ENCODE measurements around the gene CISH. TPM values are rescaled to one million over a fixed set of nuclear protein-coding genes. Genes with fewer than 3 reads are reported as not detected.

CISH gene
- total and polyA plus RNA-seq, 8 donors, result 6.2 to 21.5 (median 11.2) TPM

- H3K36me3 ChIP-seq, result peaks cover 0 to 7% (median 0%) of the 10 kb centered on the region in 3 donors
- no peak overlapping the region for H3K27ac ChIP-seq
Measured at GRCh38 chr3:50582083-50582482, 29.5 kb downstream of the CISH start.

GRCh38 chr3:50581459-50581842 is 30.1 kb downstream of the CISH start:
- Histone ChIP-seq H3K27ac (no peak overlapping the region), H3K36me3 (peaks cover 0 to 7% (median 0%) of the 10 kb centered on the region in 3 donors), H3K4me3 (no peak overlapping the region), H3K4me1 (peaks cover 0 to 15% (median 0%) of the 10 kb centered on the region in 3 donors), H3K27me3 (no peaks in the 10 kb centered on the region), H3K9me3 (no peaks in the 10 kb centered on the region)
- WGBS, 2 donors, result 91 to 100% methylated on average over 2 of the region's 2 CpGs
- intact Hi-C loops (cut with DNase I), result no loop called here
- TF ChIP-seq, protein P1, sequence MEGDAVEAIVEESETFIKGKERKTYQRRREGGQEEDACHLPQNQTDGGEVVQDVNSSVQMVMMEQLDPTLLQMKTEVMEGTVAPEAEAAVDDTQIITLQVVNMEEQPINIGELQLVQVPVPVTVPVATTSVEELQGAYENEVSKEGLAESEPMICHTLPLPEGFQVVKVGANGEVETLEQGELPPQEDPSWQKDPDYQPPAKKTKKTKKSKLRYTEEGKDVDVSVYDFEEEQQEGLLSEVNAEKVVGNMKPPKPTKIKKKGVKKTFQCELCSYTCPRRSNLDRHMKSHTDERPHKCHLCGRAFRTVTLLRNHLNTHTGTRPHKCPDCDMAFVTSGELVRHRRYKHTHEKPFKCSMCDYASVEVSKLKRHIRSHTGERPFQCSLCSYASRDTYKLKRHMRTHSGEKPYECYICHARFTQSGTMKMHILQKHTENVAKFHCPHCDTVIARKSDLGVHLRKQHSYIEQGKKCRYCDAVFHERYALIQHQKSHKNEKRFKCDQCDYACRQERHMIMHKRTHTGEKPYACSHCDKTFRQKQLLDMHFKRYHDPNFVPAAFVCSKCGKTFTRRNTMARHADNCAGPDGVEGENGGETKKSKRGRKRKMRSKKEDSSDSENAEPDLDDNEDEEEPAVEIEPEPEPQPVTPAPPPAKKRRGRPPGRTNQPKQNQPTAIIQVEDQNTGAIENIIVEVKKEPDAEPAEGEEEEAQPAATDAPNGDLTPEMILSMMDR (IDR thresholded peaks at IDR 0.05), result no peak
- FAIRE-seq, result no peak
- DNase-seq, result no peak
- no peak for ATAC-seq

More at GRCh38 chr3:50582083-50582482, 29.5 kb downstream of the CISH start:
- Histone ChIP-seq H3K4me1 (peaks cover 0 to 15% (median 0%) of the 10 kb centered on the region in 3 donors), H3K27me3 (no peaks in the 10 kb centered on the region), H3K4me3 (no peak overlapping the region), H3K9me3 (no peaks in the 10 kb centered on the region)
- ATAC-seq, result no peak
- intact Hi-C loops (cut with DNase I), result no loop called here
- FAIRE-seq, result no peak
- WGBS, 2 donors, result 74 to 82% methylated on average over 9 of the region's 9 CpGs
- TF ChIP-seq, protein P1 (IDR thresholded peaks at IDR 0.05), result no peak
- peak in 1 of 6 donors; percentile 30 for DNase-seq

DNA sequence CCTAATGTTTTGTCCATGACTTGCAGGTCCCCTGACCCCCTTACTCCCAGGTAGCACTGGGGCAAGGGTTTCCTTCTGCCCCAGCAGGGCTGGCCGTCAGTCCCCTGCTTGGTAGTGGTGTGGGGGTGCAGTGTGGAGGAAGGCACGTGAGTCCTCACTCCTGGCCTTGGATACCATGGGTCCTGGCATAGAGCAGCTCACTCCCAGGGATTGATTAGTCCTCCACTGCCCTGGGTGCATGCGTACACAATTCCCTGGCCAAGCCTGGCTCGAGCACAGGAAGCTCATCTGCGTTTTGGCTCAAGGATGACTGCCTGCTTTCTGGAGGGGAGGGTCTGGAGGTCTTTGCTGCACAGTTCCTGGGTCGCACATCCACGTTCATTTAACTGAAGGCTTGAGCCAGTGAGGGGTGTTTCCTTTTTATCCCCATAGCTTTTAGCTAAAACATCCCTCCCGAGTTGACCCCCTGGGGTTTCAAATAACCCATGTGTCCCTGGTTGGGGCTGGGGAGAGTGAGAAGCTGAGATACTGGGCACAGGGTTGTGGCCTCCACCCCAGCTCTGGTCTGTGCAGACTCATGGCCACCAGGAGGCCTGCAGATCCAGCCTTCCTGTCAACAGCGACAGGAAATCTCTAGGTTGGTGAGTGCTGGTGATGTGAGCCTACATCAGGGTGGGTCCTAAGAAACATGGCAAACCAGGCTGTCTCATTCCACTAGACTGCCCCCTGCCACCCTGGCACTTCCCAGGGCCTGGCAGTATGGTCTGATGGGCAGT is 30.7 kb downstream of the CISH start:
- H3K27ac ChIP-seq, result no peak overlapping the region
- H3K4me3 ChIP-seq, result no peak overlapping the region
- intact Hi-C loops (cut with DNase I), result no loop called here
- no peaks in the 10 kb centered on the region for H3K27me3 ChIP-seq
- peaks cover 0 to 15% (median 0%) of the 10 kb centered on the region in 3 donors for H3K4me1 ChIP-seq
- ATAC-seq, result peak in 2 of 4 donors; percentile 56 to 61
- 56 to 59% methylated on average over 9 of the region's 9 CpGs for WGBS, 2 donors
- peak in 2 of 6 donors; percentile 45 to 53 for DNase-seq
- TF ChIP-seq, protein P1 (IDR thresholded peaks at IDR 0.05), result no peak
- H3K36me3 ChIP-seq, result peaks cover 0 to 7% (median 0%) of the 10 kb centered on the region in 3 donors
- H3K9me3 ChIP-seq, result no peaks in the 10 kb centered on the region
- no peak for FAIRE-seq

- Histone ChIP-seq H3K4me1 (peaks cover 0 to 5% (median 0%) of the 10 kb centered on the region in 3 donors), H3K36me3 (peaks cover 0 to 7% (median 0%) of the 10 kb centered on the region in 3 donors), H3K4me3 (no peak overlapping the region), H3K27ac (no peak overlapping the region), H3K9me3 (no peaks in the 10 kb centered on the region), H3K27me3 (no peaks in the 10 kb centered on the region)
- 95% methylated on average over 2 of the region's 2 CpGs for WGBS, 2 donors
- intact Hi-C loops (cut with DNase I), result no loop called here
- DNase-seq (no peak), ATAC-seq (no peak), FAIRE-seq (no peak)
- TF ChIP-seq, protein P1 (IDR thresholded peaks at IDR 0.05), result no peak
Measured at GRCh38 chr3:50577348-50577747, 34.2 kb downstream of the CISH start.

DNA sequence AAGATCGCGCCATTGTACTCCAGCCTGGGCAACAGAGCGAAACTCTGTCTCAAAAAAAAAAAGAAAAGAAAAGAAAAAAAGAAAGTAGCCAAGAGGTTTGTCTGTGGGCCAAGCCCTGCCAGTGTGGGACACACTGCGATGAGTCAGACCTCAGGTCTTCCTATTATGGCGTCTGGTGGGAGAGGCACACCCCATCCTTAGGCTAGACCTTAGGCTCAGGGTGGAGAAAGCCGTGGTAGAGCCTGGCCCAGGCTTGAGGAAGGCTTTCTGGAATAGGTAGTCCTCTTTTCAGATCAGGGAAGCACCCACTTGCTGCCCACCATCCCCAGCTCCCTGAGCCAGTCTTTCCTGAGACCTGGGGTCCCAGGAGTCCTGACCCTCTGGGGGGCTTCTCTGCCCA is 36.2 kb downstream of the CISH start:
- WGBS, 2 donors, result 95% methylated on average over 6 of the region's 6 CpGs
- H3K4me1 ChIP-seq, result peaks cover 0 to 8% (median under 1%) of the 10 kb centered on the region in 3 donors
- no peak overlapping the region for H3K27ac ChIP-seq
- intact Hi-C loops (cut with DNase I), result no loop called here
- no peaks in the 10 kb centered on the region for H3K9me3 ChIP-seq
- DNase-seq (peak in 1 of 6 donors; percentile 18), ATAC-seq (no peak), FAIRE-seq (no peak)
- H3K27me3 ChIP-seq, result no peaks in the 10 kb centered on the region
- H3K36me3 ChIP-seq, result peaks cover 0 to 7% (median 0%) of the 10 kb centered on the region in 3 donors
- TF ChIP-seq, protein P1 (IDR thresholded peaks at IDR 0.05), result no peak
- no peak overlapping the region for H3K4me3 ChIP-seq

Measured in pancreas (tissue), 10 donors.